ENCODE measurements around the gene CLEC18A.
"Not testable (repeated sequence)": the region's sequence is repeated elsewhere in the genome, so short reads cannot be mapped to it uniquely, and the experiment has no call there.

CLEC18A gene

DNA sequence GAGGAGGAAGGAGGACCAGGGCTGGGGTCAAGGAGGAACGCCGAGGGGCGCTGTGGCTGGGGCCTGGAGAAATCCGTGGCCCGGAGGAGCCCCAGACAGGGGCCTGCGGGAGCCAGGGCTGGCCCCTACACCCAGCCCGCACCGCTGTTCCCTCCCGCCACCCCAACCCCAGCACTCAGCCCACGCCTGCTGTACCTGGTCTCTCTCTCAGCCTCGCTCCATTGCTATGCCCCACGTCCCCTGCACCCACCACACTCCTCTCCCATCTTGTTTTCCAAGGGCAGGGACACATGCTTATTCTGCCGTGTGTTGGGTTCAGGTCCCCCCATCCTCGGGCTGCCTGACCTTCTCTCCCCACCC is 518 bp downstream of the CLEC18A start:
- in situ Hi-C loops (cut with MboI; ENCODE audit: low sequenced_read_pairs) = not testable (repeated sequence)

DNA sequence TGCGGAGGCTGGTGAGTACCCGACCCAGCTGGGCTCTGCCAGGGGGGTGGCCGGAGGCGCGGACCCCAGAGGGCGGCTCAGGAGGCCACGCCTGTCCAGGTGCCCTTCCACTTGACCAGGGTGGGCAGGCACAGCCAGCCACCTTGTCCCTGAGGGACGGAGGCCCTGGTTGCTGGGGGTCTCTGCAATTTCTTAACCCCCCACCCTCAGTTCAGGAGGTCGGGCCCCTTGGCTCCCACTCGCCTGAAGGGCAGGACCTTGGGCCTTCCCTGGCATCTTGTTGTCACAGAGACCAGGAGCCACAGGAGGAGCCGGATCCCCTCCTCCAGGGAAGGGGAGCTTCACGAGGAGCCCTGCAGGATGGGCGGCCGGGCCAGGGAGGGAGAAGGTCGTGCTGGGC is 982 bp downstream of the CLEC18A start:
- in situ Hi-C loops (cut with MboI; ENCODE audit: low sequenced_read_pairs) = not testable (repeated sequence)

DNA sequence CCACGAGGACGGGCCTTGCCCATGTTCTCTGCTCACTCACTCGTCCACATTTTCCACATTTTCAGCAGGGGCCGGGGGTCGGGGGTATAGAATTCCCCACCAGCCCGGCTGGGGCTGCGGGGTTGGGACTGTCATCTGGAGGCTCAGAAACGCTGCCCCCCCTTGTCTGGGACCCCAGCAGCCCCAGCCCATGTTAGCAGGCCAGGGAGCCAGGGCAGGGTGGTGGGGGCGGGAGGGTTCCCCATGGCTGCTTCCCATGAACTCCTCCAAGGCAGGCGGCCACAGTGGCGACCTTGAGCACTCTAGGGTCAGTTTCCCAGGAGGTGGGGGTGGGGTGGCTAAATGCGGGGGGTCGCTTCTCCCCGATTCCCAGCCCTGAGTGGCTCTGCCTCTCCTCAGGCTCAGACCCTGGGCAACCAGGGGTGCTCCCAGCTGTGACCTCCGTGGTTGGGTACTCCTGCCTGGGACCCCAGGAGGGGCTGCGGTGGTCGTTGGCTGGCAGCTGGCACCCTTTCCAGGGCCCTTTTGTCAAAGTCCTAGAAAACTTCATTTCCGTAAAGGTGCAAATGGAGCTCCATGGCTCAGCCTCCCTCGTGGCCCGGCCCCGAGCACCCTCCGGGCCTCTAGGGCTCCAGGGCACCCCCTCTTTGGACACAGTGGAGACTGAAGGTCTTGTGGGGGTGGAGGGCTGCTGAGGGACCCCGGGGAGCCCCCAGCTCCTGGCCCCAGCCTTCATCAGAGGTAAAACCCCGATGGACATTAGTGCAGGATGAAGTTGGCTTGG is 1.6 kb downstream of the CLEC18A start:
- in situ Hi-C loops (cut with MboI; ENCODE audit: low sequenced_read_pairs) = not testable (repeated sequence)

DNA sequence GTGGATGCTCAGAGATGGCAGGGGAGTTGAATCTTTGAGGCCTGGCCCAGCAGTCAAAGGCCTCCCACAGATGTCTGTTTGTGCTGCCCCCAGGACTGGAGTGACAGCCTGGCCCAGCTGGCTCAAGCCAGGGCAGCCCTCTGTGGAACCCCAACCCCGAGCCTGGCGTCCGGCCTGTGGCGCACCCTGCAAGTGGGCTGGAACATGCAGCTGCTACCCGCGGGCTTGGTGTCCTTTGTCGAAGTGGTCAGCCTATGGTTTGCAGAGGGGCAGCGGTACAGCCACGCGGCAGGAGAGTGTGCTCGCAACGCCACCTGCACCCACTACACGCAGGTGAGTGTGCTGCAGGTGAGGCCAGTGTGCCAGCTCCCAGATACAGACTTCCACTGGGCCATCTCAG is 3.1 kb downstream of the CLEC18A start:
- in situ Hi-C loops (cut with MboI; ENCODE audit: low sequenced_read_pairs) = not testable (repeated sequence)

DNA sequence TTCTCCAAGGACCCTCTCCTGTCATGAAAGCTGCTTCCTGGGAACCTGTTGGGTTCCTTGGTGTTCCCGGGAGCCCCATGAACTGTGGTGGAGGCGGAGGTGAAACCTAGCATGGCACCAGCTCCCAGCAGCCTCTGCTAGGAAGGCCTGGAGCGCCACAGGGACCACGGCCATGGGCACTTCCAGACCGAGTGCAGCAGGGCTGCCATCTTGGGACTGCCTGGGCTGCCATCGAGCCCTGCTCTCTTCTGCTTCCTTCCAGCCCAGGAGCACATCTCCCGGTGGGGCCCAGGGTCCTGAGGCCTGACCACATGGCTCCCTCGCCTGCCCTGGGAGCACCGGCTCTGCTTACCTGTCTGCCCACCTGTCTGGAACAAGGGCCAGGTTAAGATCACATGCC is 12.2 kb downstream of the CLEC18A start:
- in situ Hi-C loops (cut with MboI; ENCODE audit: low sequenced_read_pairs) = not testable (repeated sequence)

DNA sequence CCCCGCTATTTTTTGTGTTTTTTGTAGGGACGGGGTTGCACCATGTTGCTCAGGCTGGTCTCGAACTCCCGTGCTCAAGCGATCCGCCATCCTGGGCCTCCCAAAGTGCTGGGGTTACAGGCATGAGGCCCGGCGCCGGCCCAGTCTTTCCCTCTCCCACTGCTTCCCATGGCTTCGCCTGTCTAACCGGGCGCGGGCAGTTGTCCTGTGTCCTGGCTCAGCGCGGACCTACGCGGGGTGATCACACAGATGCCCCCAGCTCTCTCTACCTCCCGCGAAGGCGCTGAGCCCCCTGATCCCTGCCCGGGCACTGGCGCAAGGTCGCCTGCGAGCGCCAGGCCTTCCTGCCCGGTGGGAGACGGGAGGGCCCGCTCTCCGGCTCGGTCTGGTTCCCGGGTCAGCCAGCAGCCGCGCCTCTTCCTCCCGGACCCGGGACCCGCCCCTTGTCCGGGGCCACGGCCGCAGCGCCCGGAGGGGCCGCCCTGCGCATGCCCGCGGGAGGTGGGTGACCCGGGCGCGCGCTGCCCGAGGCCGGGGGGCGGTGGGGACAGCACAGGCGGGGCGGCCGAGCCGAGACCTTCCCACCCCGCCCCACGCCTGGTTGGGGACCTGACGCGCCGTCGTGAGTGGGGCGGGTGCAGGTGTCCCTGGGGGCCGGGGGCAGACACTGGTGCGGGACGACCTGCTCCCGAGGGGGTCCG is 14.0 kb downstream of the CLEC18A start:
- in situ Hi-C loops (cut with MboI; ENCODE audit: low sequenced_read_pairs) = not testable (repeated sequence)

DNA sequence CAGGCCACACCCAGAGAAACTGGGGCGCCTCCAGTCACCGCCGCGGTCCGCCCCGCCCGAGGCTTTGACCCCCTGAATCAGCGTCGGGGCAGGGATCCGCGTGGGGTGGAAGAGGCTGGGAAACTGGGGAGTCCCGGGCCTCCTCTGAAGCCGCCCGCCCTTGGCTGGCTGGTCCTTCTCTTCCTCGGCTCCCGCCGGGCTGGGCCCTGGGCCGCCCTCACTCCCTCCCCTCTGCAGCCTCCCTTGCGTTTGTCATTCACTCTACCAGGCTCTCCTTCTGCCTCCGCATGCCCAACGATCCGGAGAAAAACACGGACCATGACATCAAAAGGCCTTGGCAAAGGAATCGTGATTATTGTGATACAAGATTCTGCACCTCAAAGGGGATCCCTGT is 14.5 kb downstream of the CLEC18A start:
- in situ Hi-C loops (cut with MboI; ENCODE audit: low sequenced_read_pairs) = not testable (repeated sequence)

DNA sequence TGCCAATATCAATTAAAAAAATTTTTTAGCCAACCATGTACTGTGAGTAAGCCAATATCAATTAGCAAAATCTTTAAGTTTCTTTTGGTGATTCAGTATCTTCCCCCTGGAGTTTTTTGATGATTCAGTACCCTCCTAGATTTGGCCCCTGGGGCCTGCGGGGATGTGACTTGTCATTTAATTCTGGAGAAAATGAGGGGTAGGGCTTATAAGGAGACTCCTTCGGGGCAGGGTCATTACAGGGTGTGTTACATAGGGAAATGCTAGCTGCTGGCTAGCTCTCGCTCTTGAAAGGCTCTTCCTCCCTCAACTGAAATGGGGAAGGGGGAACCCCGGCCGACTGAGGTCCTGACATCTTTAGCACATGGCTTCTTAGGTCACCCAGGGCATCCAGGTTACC is 16.6 kb downstream of the CLEC18A start:
- in situ Hi-C loops (cut with MboI; ENCODE audit: low sequenced_read_pairs) = not testable (repeated sequence)

DNA sequence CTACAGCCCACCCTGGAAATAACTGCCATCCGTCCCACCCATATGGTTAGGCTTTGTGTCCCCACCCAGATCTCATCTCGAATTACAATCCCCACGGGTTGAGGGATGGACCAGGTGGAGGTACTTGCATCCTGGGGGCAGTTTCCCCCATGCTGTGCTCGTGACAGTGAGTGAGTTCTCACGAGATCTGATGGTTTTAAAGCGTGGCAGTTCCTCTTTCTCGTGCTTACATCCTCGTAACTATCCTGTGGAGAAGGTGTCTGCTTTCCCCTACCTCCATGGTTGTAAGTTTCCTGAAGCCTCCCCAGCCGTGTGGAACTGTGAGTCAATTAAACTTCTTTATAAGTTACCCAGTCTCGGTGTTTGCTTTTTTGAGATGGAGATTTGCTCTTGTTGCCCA is 17.0 kb downstream of the CLEC18A start:
- in situ Hi-C loops (cut with MboI; ENCODE audit: low sequenced_read_pairs) = not testable (repeated sequence)

DNA sequence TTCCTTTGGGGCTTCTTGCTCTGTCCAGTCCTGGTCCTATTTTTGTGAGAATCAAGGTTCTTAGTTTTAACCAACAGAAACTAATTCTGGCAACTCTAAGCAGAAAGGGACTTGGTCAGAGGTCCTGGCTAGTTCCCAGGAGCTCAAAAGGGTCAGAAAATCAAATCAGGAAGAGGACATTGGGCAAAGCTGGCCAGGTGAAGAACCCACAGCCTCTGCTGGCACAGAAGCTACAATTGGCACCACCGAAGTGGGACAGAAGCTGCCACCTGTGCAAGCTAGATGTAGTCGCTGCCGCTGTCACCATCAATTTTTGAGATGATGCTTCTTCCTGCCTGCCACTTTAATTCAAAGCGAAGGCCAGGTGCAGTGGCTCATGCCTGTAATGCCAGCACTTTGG is 18.5 kb downstream of the CLEC18A start:
- in situ Hi-C loops (cut with MboI; ENCODE audit: low sequenced_read_pairs) = not testable (repeated sequence)

DNA sequence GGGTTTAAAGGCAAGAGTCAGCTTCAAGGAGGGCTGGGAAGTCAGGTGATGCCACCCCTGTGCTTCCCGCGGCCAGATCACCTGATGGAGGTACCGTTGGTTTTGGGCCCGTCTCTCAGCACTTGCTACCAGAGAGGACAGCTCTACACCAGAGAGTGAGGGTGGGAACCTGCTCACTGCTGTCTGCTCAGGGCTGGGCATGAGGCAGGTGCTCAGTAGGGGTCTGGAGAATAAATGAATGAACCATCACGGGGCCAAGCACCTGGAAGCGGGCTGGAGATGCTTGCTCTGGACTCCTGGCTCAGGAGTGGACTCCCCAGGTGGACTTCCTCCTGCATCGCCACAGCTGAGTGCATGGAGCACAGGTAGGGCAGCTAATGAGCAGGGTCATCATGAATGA is 21.0 kb downstream of the CLEC18A start:
- in situ Hi-C loops (cut with MboI; ENCODE audit: low sequenced_read_pairs) = not testable (repeated sequence)

DNA sequence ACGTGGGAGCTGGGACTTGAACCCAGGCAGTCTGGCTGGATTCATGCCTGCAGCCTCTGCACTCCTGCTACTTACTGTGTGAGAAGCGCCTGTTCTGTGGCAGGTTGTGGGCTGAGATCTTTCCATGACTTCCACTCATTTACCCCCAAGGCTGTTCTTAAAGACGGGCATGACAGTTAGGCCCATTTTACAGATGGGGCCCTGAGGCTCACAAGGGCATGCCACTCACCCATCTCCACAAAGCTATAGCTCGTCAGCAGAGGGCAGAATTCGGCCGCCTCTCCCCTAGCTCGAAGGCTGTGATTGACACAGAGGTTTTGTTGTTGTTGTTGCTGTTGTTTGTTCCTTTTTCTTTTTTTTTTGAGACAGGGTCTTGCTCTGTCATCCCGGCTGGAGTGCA is 21.8 kb downstream of the CLEC18A start:
- in situ Hi-C loops (cut with MboI; ENCODE audit: low sequenced_read_pairs) = not testable (repeated sequence)

DNA sequence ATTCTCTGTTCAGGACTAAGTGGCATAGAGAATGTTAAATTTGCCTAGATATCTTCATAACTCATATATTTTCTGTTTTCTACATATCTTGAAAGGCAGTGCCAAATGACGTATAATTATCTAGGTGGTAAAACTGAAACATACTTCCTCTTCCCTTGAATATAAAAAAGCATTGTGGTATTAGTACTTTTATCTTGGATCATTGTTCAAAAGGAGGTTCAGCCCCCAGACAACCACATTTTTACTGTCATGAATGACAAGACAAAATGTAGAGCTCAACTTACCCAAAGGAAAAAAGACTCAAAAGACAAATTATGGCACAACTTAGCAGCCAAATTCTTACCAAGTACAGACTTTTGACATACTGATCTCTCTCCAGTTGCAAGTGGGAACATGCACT is 34.1 kb downstream of the CLEC18A start:
- in situ Hi-C loops (cut with MboI; ENCODE audit: low sequenced_read_pairs) = not testable (repeated sequence)

DNA sequence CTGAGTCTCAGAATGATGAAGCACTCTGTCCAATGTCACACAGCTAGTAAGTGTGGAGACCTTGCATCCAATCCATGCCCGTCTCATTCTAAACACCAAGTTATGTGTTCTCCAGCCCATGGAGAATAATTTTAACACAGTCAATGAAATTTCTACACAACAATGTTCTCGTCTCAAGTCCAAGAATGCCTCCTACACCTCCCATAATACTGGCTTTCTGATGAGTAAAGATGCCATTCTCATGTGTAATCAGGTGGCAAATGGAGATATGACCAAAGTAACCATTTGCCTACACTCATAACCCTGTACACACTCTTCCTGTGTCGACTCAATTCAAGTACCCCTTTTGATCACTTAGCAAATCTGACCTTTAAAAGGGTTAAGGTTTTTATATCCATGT is 46.8 kb downstream of the CLEC18A start:
- in situ Hi-C loops (cut with MboI; ENCODE audit: low sequenced_read_pairs) = not testable (repeated sequence)

DNA sequence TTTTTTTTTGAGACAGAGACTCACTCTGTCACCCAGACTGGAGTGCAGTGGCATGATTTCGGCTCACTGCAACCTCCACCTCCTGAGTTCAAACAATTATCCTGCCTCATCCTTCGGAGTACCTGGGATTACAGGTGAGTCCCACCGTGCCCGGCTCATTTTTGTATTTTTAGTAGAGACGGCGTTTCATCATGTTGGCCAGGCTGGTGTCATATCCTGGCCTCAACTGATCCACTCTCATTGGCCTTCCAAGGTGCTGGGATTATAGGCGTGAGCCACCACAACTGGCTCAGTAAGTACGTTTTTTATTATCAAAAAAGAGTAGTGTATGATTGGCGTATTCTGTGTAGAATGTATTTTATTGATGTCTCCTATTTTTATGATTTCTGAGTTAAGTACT is 48.7 kb downstream of the CLEC18A start:
- in situ Hi-C loops (cut with MboI; ENCODE audit: low sequenced_read_pairs) = not testable (repeated sequence)

DNA sequence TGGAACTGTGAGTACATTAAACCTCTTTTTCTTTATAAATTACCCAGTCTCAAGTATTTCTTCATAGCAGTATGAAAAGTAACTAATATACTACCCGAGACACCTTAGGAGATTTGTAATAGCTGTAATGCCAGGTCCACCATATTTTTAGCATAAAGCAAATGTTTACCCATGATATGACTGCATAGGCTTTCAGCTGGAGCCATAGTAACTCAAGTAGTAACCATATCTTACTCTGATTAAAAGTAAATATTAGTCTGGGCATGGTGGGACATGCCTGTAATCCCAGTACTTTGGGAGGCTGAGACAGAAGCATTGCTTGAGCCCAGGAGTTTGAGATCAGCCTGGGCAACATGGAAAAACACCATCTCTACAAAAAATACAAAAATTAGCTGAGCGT is 52.4 kb downstream of the CLEC18A start:
- in situ Hi-C loops (cut with MboI; ENCODE audit: low sequenced_read_pairs) = not testable (repeated sequence)

DNA sequence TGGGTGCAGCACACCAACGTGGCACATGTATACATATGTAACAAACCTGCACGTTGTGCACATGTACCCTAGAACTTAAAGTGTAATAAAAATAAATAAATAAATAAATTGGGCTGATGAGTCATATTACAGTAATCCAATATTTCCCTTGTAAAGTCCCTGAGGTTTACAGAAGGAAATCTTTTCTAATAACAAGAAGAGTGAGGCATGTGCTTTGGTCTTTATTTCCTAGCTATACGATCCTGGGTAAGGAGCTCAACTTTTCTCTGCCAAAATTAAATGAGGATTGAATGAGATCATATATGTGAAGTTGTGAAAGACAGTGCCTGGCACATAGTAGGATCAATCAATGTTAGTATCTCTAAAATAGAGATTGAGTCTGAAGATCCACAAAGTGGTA is 57.5 kb downstream of the CLEC18A start:
- in situ Hi-C loops (cut with MboI; ENCODE audit: low sequenced_read_pairs) = not testable (repeated sequence)

DNA sequence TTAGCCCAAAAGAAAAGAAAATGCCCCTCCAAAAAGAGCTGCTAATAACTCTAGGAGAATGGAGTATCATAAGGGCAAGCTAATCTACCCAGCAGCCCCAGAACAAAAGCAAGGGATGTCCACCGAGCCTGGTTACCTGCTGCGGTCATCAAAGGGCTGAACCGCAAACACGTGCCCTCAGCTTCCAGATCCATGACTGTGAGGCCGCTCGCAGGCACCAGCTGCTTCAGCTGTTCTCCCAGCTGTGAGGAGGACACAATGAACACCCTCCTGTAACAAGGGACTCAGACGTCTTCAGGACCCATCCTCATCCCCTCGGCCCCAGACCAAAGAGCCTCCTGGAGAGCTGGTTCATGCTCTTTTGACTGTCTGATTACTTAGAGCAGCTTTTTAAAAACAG is 59.5 kb downstream of the CLEC18A start:
- in situ Hi-C loops (cut with MboI; ENCODE audit: low sequenced_read_pairs) = not testable (repeated sequence)

DNA sequence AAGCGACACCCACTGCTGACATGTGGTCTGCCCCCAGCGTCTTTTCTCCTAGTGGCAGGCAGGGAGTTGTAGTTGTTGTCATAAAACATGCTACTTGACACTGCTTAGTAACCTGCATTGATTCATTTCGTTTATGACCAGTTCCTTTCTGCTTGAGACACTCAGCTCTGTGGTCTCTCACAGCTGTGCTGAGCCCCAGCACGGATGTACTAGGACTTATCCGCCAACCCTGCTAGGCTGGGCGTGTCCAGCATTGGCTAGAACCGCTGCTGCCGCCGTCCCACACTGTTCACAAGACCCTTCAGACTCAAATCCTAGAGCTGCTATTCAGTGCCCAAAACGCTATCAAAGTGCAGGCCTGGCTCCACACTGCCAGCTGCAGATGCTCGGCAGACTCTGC is 60.0 kb downstream of the CLEC18A start:
- in situ Hi-C loops (cut with MboI; ENCODE audit: low sequenced_read_pairs) = not testable (repeated sequence)

DNA sequence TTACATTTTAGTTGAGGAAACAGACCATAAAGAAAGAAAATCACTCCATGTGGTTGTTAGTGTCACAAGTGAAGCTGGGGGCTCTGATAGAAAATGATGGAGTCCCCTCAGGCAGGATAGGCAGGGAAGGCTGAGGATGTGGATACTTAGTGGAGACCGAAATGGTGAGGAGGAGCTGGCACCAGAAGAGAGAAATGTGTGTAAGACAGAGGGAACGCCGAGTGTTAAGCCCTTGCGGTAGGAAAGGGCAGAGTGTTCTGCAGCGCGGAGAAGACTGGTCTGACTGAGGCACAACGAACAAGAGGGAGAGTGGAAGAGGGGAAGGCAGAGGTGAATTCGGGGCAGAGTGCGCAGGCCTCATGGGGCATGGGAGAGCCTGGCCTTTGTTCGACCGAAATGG is 61.2 kb downstream of the CLEC18A start:
- in situ Hi-C loops (cut with MboI; ENCODE audit: low sequenced_read_pairs) = not testable (repeated sequence)

DNA sequence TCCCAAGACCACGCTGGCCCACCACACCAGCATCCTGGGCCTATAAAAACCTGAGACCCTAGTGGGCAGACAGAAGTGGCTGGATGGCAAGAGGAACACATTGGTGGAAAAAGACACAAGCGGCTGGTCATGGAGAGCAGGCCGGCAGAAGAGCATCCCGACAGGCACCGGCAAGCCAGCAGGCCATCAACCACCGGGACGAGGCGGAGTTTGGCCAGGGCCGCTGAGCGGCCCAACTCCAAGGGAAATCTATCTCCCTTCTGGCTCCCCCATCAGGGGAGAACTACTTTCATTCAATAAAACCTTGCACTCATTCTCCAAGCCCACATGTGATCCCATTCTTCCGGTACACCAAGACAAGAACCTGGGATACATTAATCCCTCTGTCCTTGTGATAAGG is 61.8 kb downstream of the CLEC18A start:
- in situ Hi-C loops (cut with MboI; ENCODE audit: low sequenced_read_pairs) = not testable (repeated sequence)

Data from HL-60/S4 treated with retinoic acid at 250 ng/mL for 4 days and 3 days (cell line).